HepG2 (cell line): Measurements from ENCODE around the gene FIBP. TPM values are rescaled to one million over a fixed set of nuclear protein-coding genes. Genes with fewer than 3 reads are reported as not detected.

Experiments
- ATAC-seq: fragments of 200-7000 bp; cut with Tn5 transposase; 3 replicates; pipeline ENCODE4 v1.9.1; 2020; ENCODE audit warnings: mild to moderate bottlenecking, moderate library complexity
- BruUV-seq: library from RNA; stranded (reverse); fragments of 400-500 nt; replicated peaks from 2 replicates; lab custom pipeline; 2021; lab: Mats Ljungman, UMichigan
- CTCF ChIA-PET: fragments of 300-600 bp; formaldehyde crosslinking; extraction: SDS; loops from one replicate; lab custom pipeline; 2021; ENCODE audit warnings: low total read pairs, inconsistent platforms, low intra/inter-chr PET ratio; lab: Yijun Ruan, JAX
- POLR2A ChIA-PET: fragments of 350-600 bp; sonication (Branson Sonifier 250); formaldehyde crosslinking; loops from one replicate; lab custom pipeline; 2020; ENCODE audit warnings: antibody characterized with exemption, inconsistent platforms; lab: Yijun Ruan, JAX
- DNase-seq: peaks from one replicate; pipeline ENCODE4 v3.0.0-alpha.2; 2015; ENCODE audit warnings: low spot score
- FAIRE-seq: peaks from 3 replicates; lab custom pipeline; 2011; peaks lifted over from hg19 to GRCh38; lab: Jason Lieb, UNC
- H2AFZ ChIP-seq: one replicate; pipeline ENCODE4 v1.6.1; 2011; ENCODE audit warnings: low read length, inconsistent platforms
- H3K27ac ChIP-seq: fragments of 300-600 bp; 3 replicates; pipeline ENCODE4 v1.8.0; 2011; ENCODE audit warnings: mixed run types, mild to moderate bottlenecking, mixed read lengths, low read length, inconsistent platforms; ENCODE audit not compliant: insufficient read depth; ENCODE audit errors: extremely low read length
- H3K27me3 ChIP-seq, 2 experiments: fragments of 200-600 bp in 1 of 2; 2 replicates in 1 of 2; 3 replicates in 1 of 2; pipeline versions ENCODE4 v1.6.0 to v1.8.0; 2011; ENCODE audit warnings: low read length in 2 of 2, mild to moderate bottlenecking in 2 of 2, moderate library complexity in 2 of 2, inconsistent platforms in 1 of 2; ENCODE audit not compliant: insufficient read depth in 2 of 2, control insufficient read depth in 1 of 2
- H3K36me3 ChIP-seq, 2 experiments: fragments of 200-600 bp in 1 of 2; replicated peaks in 1 of 2; 2 replicates in 1 of 2; 3 replicates in 1 of 2; pipeline versions ENCODE4 v1.5.1 to v1.8.0; 2011; ENCODE audit warnings: low read length in 2 of 2, inconsistent platforms in 1 of 2; ENCODE audit not compliant: insufficient read depth in 2 of 2, control insufficient read depth in 1 of 2
- H3K4me1 ChIP-seq: 2 replicates; pipeline ENCODE4 v1.5.1; 2012; ENCODE audit warnings: low read length, inconsistent platforms; ENCODE audit not compliant: insufficient read depth
- H3K4me2 ChIP-seq: 2 replicates; pipeline ENCODE4 v1.6.0; 2011; ENCODE audit warnings: low read depth, low read length, inconsistent platforms
- H3K4me3 ChIP-seq, 3 experiments: fragments of 200-600 bp in 1 of 3; sonication (generic), shearing (Covaris generic) in 1 of 3; replicated peaks in 1 of 3; 2 replicates each; pipeline ENCODE4 v1.5.1; 2011 to 2016; ENCODE audit warnings: low read length in 3 of 3, inconsistent platforms in 2 of 3, low read depth in 2 of 3, mild to moderate bottlenecking in 2 of 3, control low read depth in 1 of 3, mixed read lengths in 1 of 3; ENCODE audit not compliant: insufficient read depth in 1 of 3
- H3K79me2 ChIP-seq: one replicate; pipeline ENCODE4 v1.6.1; 2011; ENCODE audit warnings: low read length, inconsistent platforms; ENCODE audit not compliant: insufficient read depth
- H3K9ac ChIP-seq: 2 replicates; pipeline ENCODE4 v1.6.0; 2011; ENCODE audit warnings: mild to moderate bottlenecking, low read depth, low read length, inconsistent platforms; ENCODE audit not compliant: insufficient read depth
- H3K9me3 ChIP-seq: 2 replicates; pipeline ENCODE4 v1.5.1; 2012; ENCODE audit warnings: mild to moderate bottlenecking, low read length
- H4K20me1 ChIP-seq: 2 replicates; pipeline ENCODE4 v1.6.0; 2011; ENCODE audit warnings: inconsistent platforms, mild to moderate bottlenecking, low read length, moderate library complexity; ENCODE audit not compliant: insufficient read depth
- BORCS8-MEF2B ChIP-seq: sonication (generic); formaldehyde crosslinking; IDR thresholded peaks from 2 replicates; pipeline ENCODE4 v1.8.0; 2022; ENCODE audit warnings: mild to moderate bottlenecking, missing genetic modification reagents
- KLF9 ChIP-seq: IDR thresholded peaks from 2 replicates; pipeline ENCODE4 v1.6.1; 2016; ENCODE audit warnings: low read depth
- MED1 ChIP-seq: sonication (generic); formaldehyde crosslinking; IDR thresholded peaks from 2 replicates; pipeline ENCODE4 v1.4.0; 2020; ENCODE audit warnings: missing genetic modification reagents
- RAD51 ChIP-seq: fragments of 450-650 bp; IDR thresholded peaks from 2 replicates; pipeline ENCODE4 v1.6.1; 2016; ENCODE audit warnings: borderline replicate concordance
- SALL2 ChIP-seq: sonication (generic); formaldehyde crosslinking; IDR thresholded peaks from 2 replicates; pipeline ENCODE4 v1.8.1; 2023; ENCODE audit warnings: mild to moderate bottlenecking, missing genetic modification reagents, inconsistent platforms
- ZNF160 ChIP-seq: sonication (generic); formaldehyde crosslinking; IDR thresholded peaks from 2 replicates; pipeline ENCODE4 v1.8.0; 2022; ENCODE audit warnings: mild to moderate bottlenecking, inconsistent platforms, missing genetic modification reagents
- WGBS: methylation state at CpG from one replicate; pipeline ENCODE4 v1.1.6; 2017; ENCODE audit warnings: low lambda C conversion rate; 5-methylcytosine and 5-hydroxymethylcytosine counted together
- in situ Hi-C: cut with HindIII; loops from 2 replicates; pipeline ENCODE4 v1.10.0; 2017; ENCODE audit warnings: low pct_unique_long_range_greater_than_20kb; ENCODE audit not compliant: extremely low pct_ligation_motif_present
- intact Hi-C: fragments of 100-400 bp; cut with micrococcal nuclease; formaldehyde crosslinking; loops from one replicate; pipeline ENCODE4 v1.10.0; 2022; ENCODE audit not compliant: unreplicated experiment
- polyA plus RNA-seq, 8 experiments: library from polyadenylated mRNA; depleted of rRNA in 3 of 8; stranded (reverse) in 7 of 8; unstranded in 1 of 8; fragments of >200 nt; fragmentation: Illumina TruSeq in 4 of 8; extraction: Trizol in 4 of 8; gene quantifications; 2 replicates each; pipeline versions ENCODE4 v1.2.1 to v1.2.3, GENCODE V29; 2011 to 2016; ENCODE audit warnings: low read depth in 4 of 8, missing spikeins in 1 of 8, mixed read lengths in 1 of 8; ENCODE audit not compliant: insufficient read depth in 1 of 8
- total RNA-seq, 5 experiments: library from RNA; depleted of rRNA; stranded (reverse); fragments of >200 nt; fragmentation: Illumina TruSeq; extraction: Trizol; gene quantifications; 2 replicates each; pipeline ENCODE4 v1.2.3, GENCODE V29; 2016; ENCODE audit warnings: low read depth in 1 of 5
- TF ChIP-seq, protein P1 (sequence below): sonication (generic); formaldehyde crosslinking; IDR thresholded peaks from 2 replicates; pipeline ENCODE4 v1.4.0; 2020; ENCODE audit warnings: missing genetic modification reagents
- TF ChIP-seq, protein P2 (sequence below): sonication (generic); formaldehyde crosslinking; IDR thresholded peaks from 2 replicates; pipeline ENCODE4 v1.5.0; 2020; ENCODE audit warnings: mild to moderate bottlenecking, missing genetic modification reagents, borderline replicate concordance
- TF ChIP-seq, protein P3 (sequence below): sonication (generic); formaldehyde crosslinking; IDR thresholded peaks from 2 replicates; pipeline ENCODE4 v1.5.0; 2020; ENCODE audit warnings: missing genetic modification reagents, mild to moderate bottlenecking, borderline replicate concordance

The FIBP gene
- total and polyA plus RNA-seq, 2 of the 13 experiments (the other 11 are each of a cell fraction or from before 2014, with no cell fraction given) = 42.9 to 62.1 TPM

DNA sequence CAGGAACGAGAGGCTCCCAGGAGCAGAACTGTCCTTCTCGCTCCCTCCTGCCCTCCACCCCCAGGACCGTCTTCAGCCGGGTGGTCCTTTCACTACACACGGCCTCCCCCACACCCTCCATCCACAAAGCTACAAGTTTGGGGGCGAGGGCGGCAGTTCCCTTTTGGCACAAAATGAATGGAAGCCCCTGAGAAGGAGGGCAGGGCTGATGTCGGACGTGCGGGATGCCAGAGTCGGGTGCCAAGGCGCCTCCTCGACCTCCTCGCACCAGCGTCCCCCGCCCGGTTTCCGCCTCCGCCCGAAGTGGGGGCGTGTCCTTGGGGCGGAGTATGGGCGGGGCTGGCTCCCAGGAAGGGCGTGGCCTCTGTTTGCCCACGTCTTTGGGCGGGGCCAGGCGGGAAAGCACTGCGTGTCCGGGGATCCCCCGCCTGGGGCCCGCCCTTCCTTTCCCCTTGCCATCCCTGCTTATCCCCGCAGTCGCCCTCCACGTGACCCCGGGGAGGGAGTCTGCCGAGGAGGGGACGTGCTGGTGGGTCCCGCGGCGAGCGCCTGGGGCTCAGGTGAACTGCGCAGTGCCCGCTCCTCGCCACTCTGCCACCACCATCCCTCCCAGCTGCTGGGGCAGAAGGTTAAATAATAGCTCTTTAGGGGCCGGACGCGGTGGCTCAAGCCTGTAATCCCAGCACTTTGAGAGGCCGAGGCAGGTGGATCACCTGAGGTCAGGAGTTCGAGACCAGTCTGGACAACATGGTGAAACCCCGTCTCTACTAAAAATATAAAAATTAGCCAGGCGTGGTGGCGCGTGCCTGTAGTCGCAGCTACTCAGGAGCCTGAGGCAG, 14.7 kb downstream of the FIBP start:
- Histone ChIP-seq H4K20me1 (no peaks in the 10 kb centered on the region), H3K27ac (peak overlapping the region; percentile 38)
- CTCF ChIA-PET = interaction anchor here (1.2 to 1.4 kb wide), 2 partner anchors 11 to 116 kb away, joined by 3 to 9 read pairs; no protein-coding TSS in a partner anchor
- TF ChIP-seq BORCS8-MEF2B (CRISPR knock-in tag) = peak; percentile 69; the same call in 1 of the 2 replicates
- TF ChIP-seq SALL2 = no peak
- TF ChIP-seq KLF9 (CRISPR knock-in tag) = peak; percentile 44; the same call in 1 of the 2 replicates
- TF ChIP-seq, protein P1, sequence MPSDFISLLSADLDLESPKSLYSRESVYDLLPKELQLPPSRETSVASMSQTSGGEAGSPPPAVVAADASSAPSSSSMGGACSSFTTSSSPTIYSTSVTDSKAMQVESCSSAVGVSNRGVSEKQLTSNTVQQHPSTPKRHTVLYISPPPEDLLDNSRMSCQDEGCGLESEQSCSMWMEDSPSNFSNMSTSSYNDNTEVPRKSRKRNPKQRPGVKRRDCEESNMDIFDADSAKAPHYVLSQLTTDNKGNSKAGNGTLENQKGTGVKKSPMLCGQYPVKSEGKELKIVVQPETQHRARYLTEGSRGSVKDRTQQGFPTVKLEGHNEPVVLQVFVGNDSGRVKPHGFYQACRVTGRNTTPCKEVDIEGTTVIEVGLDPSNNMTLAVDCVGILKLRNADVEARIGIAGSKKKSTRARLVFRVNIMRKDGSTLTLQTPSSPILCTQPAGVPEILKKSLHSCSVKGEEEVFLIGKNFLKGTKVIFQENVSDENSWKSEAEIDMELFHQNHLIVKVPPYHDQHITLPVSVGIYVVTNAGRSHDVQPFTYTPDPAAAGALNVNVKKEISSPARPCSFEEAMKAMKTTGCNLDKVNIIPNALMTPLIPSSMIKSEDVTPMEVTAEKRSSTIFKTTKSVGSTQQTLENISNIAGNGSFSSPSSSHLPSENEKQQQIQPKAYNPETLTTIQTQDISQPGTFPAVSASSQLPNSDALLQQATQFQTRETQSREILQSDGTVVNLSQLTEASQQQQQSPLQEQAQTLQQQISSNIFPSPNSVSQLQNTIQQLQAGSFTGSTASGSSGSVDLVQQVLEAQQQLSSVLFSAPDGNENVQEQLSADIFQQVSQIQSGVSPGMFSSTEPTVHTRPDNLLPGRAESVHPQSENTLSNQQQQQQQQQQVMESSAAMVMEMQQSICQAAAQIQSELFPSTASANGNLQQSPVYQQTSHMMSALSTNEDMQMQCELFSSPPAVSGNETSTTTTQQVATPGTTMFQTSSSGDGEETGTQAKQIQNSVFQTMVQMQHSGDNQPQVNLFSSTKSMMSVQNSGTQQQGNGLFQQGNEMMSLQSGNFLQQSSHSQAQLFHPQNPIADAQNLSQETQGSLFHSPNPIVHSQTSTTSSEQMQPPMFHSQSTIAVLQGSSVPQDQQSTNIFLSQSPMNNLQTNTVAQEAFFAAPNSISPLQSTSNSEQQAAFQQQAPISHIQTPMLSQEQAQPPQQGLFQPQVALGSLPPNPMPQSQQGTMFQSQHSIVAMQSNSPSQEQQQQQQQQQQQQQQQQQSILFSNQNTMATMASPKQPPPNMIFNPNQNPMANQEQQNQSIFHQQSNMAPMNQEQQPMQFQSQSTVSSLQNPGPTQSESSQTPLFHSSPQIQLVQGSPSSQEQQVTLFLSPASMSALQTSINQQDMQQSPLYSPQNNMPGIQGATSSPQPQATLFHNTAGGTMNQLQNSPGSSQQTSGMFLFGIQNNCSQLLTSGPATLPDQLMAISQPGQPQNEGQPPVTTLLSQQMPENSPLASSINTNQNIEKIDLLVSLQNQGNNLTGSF (CRISPR knock-in tag) = no peak
- TF ChIP-seq ZNF160 (CRISPR knock-in tag) = no peak
- TF ChIP-seq, protein P2, sequence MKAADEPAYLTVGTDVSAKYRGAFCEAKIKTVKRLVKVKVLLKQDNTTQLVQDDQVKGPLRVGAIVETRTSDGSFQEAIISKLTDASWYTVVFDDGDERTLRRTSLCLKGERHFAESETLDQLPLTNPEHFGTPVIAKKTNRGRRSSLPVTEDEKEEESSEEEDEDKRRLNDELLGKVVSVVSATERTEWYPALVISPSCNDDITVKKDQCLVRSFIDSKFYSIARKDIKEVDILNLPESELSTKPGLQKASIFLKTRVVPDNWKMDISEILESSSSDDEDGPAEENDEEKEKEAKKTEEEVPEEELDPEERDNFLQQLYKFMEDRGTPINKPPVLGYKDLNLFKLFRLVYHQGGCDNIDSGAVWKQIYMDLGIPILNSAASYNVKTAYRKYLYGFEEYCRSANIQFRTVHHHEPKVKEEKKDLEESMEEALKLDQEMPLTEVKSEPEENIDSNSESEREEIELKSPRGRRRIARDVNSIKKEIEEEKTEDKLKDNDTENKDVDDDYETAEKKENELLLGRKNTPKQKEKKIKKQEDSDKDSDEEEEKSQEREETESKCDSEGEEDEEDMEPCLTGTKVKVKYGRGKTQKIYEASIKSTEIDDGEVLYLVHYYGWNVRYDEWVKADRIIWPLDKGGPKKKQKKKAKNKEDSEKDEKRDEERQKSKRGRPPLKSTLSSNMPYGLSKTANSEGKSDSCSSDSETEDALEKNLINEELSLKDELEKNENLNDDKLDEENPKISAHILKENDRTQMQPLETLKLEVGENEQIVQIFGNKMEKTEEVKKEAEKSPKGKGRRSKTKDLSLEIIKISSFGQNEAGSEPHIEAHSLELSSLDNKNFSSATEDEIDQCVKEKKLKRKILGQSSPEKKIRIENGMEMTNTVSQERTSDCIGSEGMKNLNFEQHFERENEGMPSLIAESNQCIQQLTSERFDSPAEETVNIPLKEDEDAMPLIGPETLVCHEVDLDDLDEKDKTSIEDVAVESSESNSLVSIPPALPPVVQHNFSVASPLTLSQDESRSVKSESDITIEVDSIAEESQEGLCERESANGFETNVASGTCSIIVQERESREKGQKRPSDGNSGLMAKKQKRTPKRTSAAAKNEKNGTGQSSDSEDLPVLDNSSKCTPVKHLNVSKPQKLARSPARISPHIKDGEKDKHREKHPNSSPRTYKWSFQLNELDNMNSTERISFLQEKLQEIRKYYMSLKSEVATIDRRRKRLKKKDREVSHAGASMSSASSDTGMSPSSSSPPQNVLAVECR (CRISPR knock-in tag) = peak; percentile 66; the same call in 1 of the 2 replicates
- TF ChIP-seq, protein P3, sequence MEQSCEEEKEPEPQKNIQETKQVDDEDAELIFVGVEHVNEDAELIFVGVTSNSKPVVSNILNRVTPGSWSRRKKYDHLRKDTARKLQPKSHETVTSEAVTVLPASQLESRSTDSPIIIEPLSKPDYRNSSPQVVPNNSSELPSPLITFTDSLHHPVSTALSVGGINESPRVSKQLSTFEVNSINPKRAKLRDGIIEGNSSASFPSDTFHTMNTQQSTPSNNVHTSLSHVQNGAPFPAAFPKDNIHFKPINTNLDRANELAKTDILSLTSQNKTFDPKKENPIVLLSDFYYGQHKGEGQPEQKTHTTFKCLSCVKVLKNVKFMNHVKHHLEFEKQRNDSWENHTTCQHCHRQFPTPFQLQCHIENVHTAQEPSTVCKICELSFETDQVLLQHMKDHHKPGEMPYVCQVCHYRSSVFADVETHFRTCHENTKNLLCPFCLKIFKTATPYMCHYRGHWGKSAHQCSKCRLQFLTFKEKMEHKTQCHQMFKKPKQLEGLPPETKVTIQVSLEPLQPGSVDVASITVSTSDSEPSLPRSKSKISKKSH (CRISPR knock-in tag) = peak; percentile 87
- peak; percentile 44 for TF ChIP-seq MED1 (CRISPR knock-in tag)
- TF ChIP-seq RAD51 = peak; percentile 53; the same call in 1 of the 2 replicates

More for the DNA sequence above, 14.7 kb downstream of the FIBP start:
- Histone ChIP-seq H3K9me3 (no peaks in the 10 kb centered on the region), H3K4me2 (peak overlapping the region; percentile 78), H3K79me2 (no peaks in the 10 kb centered on the region), H3K27me3 (no peaks in the 10 kb centered on the region; a peak in 1 of 5 replicates), H3K36me3 (0 out of 5 replicates have a peak, but pooled peaks cover 0 to 4% of the 10 kb centered on the region in 2 experiments), H3K4me3 (peak overlapping the region; percentile 58 to 73 (median 63); a peak in 5 of 6 replicates), H3K4me1 (peaks cover 39% of the 10 kb centered on the region), H2AFZ (no peak overlapping the region), H3K9ac (peak overlapping the region; percentile 48)
- WGBS = 36% methylated on average over 20 of the region's 54 CpGs
- intact Hi-C loops (no loop called here), in situ Hi-C loops (no loop called here)
- peak; percentile 45 for ATAC-seq
- BruUV-seq = no TSS peak
- no peak for FAIRE-seq
- peak; percentile 80 for DNase-seq
- POLR2A ChIA-PET = interaction anchor here (0.9 to 8.9 kb wide), 5 partner anchors 11 to 25 kb away, joined by 4 to 81 read pairs (median 4); partner anchors contain the start of genes CCDC85B, CFL1 and MUS81
